ENCODE results near the gene LEKR1.
"Not testable (repeated sequence)": the region's sequence is repeated elsewhere in the genome, so short reads cannot be mapped to it uniquely, and the experiment has no call there.

LEKR1 gene

GRCh38 chr3:156806698-156807097, 19.5 kb upstream of the LEKR1 start:
- no peak for DNase-seq

DNA sequence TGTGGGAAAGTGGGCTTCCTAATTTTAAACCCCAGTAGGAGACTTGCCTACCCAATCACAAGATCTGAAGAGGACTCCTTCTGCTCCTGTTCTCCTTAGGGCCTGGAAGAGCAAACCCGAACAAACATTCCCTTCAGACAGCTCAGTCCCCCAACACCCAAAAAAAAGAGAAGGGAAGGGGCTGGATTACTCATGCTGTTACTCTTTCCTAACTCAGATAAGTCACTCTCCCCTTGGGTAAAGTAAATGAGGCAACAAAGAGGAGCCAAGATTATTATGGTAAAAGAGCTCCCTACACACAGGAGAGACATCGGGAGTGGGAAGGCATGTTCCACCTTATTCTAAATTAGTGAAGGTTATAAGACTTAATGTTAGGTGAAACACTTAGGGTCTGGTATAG, 18.1 kb upstream of the LEKR1 start:
- DNase-seq = no peak

DNA sequence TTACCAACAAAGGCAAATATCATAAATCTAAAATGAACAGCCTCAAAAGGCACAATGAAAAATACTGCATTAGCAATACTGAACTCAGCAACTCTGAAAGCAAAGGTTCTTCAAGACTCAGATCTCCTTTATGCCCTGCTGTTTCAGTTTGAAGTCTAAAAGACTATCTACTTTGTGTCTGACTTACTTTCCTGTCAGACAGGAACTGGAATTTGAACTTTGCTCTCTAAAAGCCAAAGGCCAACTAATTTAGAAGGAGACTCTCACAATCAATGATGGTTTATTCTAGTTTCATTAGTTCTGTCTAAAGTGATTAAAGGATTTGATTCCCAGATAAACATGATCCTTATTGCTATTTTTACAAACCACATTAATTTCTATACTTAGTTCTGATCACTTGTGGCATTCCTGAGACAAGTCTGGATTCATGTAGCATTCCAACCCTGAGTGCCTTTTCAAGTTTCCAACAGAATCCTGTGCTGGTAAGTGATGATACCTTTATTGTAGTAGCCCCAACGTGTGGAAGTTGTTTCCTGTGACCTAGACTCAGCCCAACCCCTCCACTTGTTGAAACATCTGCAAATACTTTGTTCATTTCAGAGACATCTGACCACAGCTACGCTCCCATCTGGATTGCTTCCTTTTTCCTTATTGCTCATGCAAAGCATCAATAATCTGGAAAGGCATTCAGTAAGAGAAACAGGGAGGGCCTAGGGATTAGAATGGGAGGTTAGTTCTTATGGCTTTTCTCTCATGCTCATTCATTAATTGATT, 14.9 kb upstream of the LEKR1 start:
- no peak for DNase-seq

- no peak for DNase-seq
Measured at GRCh38 chr3:156812521-156813335, 13.4 kb upstream of the LEKR1 start.

DNA sequence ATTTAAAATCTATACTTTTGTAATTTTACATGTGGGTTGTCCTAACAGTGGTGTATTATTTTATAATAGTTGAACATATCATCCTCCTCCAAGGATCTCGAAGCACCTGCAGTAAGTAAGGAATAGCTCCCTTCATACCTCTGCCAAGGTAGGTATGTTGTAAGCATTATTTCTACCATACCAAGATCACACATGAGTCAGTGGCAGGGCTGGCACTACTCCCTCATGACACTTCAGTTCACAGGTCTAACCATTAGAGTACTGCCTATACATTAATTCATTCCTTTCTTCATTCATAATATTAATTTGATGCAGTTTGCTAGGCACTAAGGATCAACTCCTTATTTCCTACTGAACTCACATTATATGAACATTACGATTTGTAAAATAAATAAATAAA, 11.9 kb upstream of the LEKR1 start:
- DNase-seq = no peak

DNA sequence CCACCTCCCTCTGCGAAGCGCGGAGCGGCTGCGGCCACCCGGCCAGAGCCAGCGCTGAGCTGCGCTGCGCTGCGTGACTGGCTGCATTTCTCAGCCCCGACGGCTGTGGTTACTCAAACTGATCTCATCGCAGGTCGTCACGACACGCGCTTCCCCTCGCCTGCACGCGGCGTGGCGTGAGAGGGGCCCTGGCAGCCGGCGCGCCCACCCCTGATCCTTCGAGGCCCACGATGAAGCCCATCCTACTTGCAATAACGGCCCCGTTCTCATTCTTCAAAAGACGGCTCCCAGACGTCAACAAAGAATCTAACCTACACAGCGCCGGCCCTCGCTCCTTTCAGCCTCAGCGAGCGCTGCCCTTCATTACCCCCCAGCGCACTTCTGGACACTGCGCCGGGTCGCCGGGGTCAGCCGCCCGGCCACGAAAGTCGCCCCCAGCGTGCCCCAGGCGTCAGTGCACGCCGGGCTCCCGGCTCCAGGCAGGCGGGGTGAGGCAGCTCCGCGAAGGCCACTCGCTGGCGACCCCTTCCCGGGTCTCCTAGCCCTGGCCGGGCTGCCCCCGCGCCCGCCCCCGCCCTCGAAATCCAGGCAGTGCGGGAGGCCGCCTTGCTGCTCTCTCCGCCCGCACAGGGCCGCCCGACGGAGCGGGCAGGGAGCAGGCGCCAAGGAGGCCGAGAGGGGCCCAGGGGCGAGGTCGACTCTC, 9.9 kb upstream of the LEKR1 start:
- DNase-seq = peak in 14 of 56 donors; percentile 6 to 49 (median 27)

DNA sequence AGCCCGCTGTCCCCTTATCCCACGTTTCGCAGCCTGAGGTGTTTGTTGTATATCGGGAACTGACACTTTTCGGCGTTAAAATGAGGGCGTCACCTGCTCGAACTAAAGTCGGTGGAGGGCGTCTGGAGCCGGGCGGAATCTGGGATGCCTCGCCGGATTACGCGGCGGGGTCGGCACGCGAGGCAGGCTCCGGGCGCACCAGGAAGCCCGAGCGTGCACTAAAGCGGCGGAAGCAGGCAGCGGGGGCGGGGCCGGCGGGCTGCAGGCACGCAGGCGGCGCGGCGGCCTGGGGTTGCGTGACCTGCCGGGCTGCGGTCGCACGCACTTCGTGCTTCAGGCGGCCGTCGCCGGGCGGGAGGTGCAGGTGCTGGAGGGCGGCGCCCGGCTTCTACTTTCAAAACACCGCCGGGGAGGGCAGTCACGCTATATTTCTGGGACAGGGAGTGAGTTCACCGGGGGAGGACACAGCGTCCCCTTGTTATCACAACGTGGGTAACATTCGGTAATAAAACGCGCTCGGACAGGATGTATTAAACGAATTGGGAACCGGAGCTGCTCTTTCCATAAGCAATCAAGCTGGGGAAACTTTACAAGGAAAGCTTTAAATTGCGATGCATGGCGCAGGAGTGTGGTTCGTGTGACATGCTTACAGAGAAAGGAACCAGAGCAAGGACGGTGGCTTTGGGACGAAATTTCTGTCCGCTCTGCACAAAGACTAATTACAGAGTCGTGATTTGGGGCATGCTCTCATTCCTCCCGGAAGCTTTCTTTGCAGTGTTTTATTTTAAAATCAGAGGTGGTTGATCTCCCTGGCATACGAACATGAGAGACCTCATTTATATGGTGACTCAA, 9.1 kb upstream of the LEKR1 start:
- DNase-seq = peak in 48 of 56 donors; percentile 3 to 70 (median 40)

GRCh38 chr3:156817646-156818272, 8.4 kb upstream of the LEKR1 start:
- DNase-seq = no peak

DNA sequence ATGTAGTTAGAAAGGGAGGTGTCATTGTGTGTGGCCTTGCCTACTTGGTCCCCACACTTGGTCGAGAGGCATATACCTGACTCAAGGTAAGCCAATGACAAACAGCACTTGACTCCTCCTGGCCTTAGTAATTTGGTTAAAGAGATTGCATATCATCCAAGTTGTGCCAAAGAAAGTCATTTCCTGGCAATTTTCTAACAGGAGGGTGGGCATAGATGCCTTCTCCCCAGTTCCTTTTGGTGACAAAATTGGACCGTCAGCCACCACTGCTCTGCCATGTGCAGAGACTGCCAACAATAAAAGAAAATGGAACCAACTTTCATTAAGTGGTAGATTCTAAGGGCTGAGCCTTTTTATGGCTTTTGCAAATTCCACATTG, 7.9 kb upstream of the LEKR1 start:
- DNase-seq = no peak

- no peak for DNase-seq
Measured at GRCh38 chr3:156818890-156819289, 7.3 kb upstream of the LEKR1 start.

- no peak for DNase-seq
Measured at GRCh38 chr3:156819842-156820691, 6.1 kb upstream of the LEKR1 start.

DNA sequence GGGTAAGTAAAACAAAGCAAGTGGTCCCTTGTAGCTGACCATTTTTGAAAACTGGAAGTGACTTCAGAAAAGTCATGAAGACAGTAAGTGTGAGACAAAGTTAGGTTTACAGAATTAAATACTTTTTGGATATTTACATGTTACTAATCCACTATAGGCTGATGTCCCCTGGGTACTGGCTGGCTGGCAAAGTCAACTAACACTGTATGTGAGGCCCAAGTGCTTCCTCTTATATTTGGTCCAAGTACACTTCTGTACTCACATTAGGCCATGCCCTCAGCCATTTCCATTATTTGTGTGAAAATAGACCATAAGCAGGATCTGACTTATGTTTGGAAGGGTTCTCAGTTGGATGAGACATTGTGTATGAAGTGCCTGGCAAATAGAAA, 5.5 kb upstream of the LEKR1 start:
- no peak for DNase-seq

DNA sequence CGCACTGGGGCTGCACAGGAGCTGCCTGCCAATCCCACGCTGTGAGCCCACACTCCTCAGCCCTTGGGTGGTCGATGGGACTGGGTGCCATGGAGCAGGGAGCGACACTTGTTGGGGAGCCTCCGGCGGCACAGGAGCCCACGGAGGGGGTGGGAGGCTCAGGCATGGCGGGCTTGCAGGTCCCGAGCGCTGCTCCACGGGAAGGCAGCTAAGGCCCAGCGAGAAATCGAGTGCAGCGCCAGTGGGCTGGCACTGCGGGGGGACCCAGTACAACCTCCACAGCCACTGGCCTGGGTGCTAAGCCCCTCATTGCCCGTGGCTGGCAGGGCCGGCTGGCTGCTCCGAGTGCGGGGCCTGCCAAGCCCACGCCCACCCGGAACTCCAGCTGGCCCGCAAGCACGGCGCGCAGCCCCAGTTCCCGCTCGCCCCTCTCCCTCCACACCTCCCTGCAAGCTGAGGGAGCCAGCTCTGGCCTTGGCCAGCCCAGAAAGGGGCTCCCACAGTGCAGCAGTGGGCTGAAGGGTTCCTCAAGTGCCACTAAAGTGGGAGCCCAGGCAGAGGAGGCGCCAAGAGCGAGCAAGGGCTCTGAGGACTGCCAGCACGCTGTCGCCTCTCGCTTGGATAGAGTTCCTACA, 3.4 kb upstream of the LEKR1 start:
- DNase-seq = not testable (repeated sequence)

DNA sequence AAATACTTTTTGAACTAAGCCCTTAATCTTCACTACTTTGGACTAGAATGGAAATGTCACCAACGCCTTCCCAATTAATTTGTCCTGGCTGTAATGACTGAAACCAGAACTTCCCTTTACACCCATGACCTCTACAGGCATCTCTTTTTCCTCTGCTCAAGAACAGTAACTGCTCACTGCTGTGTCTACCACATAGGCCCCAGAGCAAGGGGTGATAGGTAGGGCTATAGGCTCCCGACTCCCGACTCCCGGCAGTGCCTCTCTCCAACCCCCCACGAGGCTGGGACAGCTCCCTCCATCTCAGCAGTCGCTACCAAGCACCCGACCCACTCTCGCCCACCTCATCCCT, 384 bp upstream of the LEKR1 start:
- peak in 1 of 56 donors; percentile 66 for DNase-seq

- no peak for DNase-seq
Measured at GRCh38 chr3:156826896-156827882, 1.0 kb downstream of the LEKR1 start.

DNA sequence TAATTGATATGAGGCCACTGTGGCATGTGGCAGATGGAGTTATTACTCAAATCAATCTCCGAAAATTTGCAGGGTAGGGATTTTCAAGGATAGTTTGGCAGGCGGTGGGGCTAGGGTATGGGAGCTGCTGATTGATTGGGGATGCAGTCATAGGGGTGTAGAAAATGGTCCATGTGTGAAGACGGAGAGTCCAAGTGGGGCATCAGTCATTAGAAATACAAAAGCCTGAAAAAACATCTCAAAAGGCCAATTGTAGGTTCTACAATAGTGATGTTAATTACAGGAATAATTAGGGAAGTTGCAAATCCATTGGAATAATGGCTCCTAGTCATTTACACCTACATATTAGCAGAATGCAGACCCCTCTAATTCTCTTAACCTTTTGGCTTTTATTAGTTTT, 4.9 kb downstream of the LEKR1 start:
- no peak for DNase-seq

GRCh38 chr3:156834435-156834834, 8.3 kb downstream of the LEKR1 start:
- DNase-seq = no peak

GRCh38 chr3:156834962-156835535, 8.9 kb downstream of the LEKR1 start:
- DNase-seq = no peak

Data from amygdala (tissue), 56 donors.